Measurements from ENCODE around the gene CDS2. TPM values are rescaled to one million over a fixed set of nuclear protein-coding genes. Genes with fewer than 3 reads are reported as not detected.

CDS2 gene
- total and polyA plus RNA-seq, 10 of the 15 experiments (the other 5 are each of a cell fraction or from before 2014, with no cell fraction given), result 11.5 to 94.7 (median 23.1) TPM

DNA sequence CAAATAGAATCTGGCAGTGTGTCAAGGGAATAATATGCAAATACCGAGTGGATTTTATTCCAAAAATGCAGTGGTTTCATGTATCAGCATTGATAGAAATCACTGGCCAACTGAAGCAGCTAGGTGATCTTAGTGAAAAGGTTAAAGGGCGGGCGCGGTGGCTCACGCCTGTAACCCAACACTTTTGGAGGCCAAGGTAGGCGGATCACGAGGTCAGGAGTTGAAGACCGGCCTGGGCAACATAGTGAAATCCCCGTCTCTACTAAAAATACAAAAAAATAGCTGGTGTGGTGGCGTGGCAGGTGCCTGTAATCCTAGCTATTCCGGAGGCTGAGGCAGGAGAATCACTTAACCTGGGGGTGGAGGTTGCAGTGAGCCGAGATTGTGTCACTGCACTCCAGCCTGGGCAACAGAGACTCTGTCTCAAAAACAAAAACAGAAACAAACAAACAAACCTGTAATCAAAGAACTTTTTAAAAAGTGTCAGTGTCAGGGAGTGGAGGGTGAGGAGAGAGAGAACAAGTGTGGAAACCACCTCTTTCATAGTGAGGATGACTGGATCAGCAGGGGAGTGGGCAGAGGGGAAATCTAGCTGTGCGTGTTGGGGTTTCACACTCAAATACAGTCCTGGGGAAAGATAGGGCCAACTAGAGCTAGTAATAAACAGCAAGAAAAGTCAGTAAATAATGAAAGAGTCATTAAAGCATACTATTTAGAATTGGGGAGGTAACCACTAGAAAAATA is 57.1 kb downstream of the CDS2 start:
- POLR2A ChIA-PET, result no interaction called here

More for the DNA sequence above, 57.1 kb downstream of the CDS2 start:
- in situ Hi-C loops (cut with MboI), result no loop called here
- H3K9me3 ChIP-seq (replicated peaks; ENCODE audit: control insufficient read depth, insufficient read depth, low read length), result no peaks in the 10 kb centered on the region
- no peak for DNase-seq (ENCODE audit: low read depth, low spot score)
- no peak for FAIRE-seq
- H2AFZ ChIP-seq (ENCODE audit: control insufficient read depth, low read depth, low read length), result no peak overlapping the region
- H3K4me2 ChIP-seq (ENCODE audit: control insufficient read depth, insufficient read depth), result no peak overlapping the region
- H3K4me1 ChIP-seq (ENCODE audit: control insufficient read depth, insufficient read depth, low read length), result no peaks in the 10 kb centered on the region
- ChIA-PET SMC1A (ENCODE audit: uncharacterized antibody, unreplicated experiment) (interaction anchor here (1.2 to 2.9 kb wide), 3 partner anchors 9 to 57 kb away, joined by 3 to 14 read pairs (median 5); partner anchors contain the start of gene CDS2), CTCF (interaction anchor here (1.0 to 2.7 kb wide), 3 partner anchors 22 to 57 kb away, joined by 3 to 17 read pairs (median 9); partner anchors contain the start of gene CDS2), RAD21 (ENCODE audit: unreplicated experiment) (interaction anchor here (1.3 to 1.5 kb wide), 2 partner anchors 8 to 57 kb away, joined by 3 to 4 read pairs; partner anchors contain the start of gene CDS2)
- intact Hi-C loops (cut with micrococcal nuclease; ENCODE audit: unreplicated experiment), result no loop called here
- H3K9ac ChIP-seq (ENCODE audit: control insufficient read depth, insufficient read depth, low read length), result no peak overlapping the region
- peaks cover 8 to 16% of the 10 kb centered on the region in 2 experiments for H3K36me3 ChIP-seq (ENCODE audit: control insufficient read depth in 2 of 2, insufficient read depth in 2 of 2, low read length in 1 of 2)
- H3K27ac ChIP-seq (ENCODE audit: control insufficient read depth, insufficient read depth), result no peak overlapping the region
- no peak overlapping the region for H3K4me3 ChIP-seq
- no peaks in the 10 kb centered on the region for H3K27me3 ChIP-seq (replicated peaks in 1 of 2; ENCODE audit: control insufficient read depth in 2 of 2, insufficient read depth in 2 of 2, low read length in 1 of 2)
- TF ChIP-seq NFYB (IDR thresholded peaks at IDR 0.05; ENCODE audit: insufficient read depth, low read depth, low read length) (no peak), MXI1 (IDR thresholded peaks at IDR 0.05; ENCODE audit: low read depth, low read length) (no peak), RUNX3 (IDR thresholded peaks at IDR 0.05; ENCODE audit: low read length) (no peak), LARP7 (IDR thresholded peaks at IDR 0.05) (no peak), TARDBP (IDR thresholded peaks at IDR 0.05; ENCODE audit: borderline replicate concordance) (no peak), SIN3A (IDR thresholded peaks at IDR 0.05; ENCODE audit: low read depth, low read length) (no peak), NBN (IDR thresholded peaks at IDR 0.05) (no peak), POU2F2 (IDR thresholded peaks at IDR 0.05; ENCODE audit: borderline replicate concordance, low read depth, low read length) (no peak), EGR1 (IDR thresholded peaks at IDR 0.05; ENCODE audit: borderline replicate concordance in 1 of 2, low read depth in 2 of 2, low read length in 2 of 2) (no peak)
- TF ChIP-seq, protein P1, sequence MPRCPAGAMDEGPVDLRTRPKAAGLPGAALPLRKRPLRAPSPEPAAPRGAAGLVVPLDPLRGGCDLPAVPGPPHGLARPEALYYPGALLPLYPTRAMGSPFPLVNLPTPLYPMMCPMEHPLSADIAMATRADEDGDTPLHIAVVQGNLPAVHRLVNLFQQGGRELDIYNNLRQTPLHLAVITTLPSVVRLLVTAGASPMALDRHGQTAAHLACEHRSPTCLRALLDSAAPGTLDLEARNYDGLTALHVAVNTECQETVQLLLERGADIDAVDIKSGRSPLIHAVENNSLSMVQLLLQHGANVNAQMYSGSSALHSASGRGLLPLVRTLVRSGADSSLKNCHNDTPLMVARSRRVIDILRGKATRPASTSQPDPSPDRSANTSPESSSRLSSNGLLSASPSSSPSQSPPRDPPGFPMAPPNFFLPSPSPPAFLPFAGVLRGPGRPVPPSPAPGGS (IDR thresholded peaks at IDR 0.05; ENCODE audit: borderline replicate concordance, insufficient read depth, low read depth, low read length, poor library complexity, severe bottlenecking), result no peak
- TF ChIP-seq, protein P2, sequence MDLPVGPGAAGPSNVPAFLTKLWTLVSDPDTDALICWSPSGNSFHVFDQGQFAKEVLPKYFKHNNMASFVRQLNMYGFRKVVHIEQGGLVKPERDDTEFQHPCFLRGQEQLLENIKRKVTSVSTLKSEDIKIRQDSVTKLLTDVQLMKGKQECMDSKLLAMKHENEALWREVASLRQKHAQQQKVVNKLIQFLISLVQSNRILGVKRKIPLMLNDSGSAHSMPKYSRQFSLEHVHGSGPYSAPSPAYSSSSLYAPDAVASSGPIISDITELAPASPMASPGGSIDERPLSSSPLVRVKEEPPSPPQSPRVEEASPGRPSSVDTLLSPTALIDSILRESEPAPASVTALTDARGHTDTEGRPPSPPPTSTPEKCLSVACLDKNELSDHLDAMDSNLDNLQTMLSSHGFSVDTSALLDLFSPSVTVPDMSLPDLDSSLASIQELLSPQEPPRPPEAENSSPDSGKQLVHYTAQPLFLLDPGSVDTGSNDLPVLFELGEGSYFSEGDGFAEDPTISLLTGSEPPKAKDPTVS (IDR thresholded peaks at IDR 0.05; ENCODE audit: low read depth, low read length), result no peak
- TF ChIP-seq, protein P3, sequence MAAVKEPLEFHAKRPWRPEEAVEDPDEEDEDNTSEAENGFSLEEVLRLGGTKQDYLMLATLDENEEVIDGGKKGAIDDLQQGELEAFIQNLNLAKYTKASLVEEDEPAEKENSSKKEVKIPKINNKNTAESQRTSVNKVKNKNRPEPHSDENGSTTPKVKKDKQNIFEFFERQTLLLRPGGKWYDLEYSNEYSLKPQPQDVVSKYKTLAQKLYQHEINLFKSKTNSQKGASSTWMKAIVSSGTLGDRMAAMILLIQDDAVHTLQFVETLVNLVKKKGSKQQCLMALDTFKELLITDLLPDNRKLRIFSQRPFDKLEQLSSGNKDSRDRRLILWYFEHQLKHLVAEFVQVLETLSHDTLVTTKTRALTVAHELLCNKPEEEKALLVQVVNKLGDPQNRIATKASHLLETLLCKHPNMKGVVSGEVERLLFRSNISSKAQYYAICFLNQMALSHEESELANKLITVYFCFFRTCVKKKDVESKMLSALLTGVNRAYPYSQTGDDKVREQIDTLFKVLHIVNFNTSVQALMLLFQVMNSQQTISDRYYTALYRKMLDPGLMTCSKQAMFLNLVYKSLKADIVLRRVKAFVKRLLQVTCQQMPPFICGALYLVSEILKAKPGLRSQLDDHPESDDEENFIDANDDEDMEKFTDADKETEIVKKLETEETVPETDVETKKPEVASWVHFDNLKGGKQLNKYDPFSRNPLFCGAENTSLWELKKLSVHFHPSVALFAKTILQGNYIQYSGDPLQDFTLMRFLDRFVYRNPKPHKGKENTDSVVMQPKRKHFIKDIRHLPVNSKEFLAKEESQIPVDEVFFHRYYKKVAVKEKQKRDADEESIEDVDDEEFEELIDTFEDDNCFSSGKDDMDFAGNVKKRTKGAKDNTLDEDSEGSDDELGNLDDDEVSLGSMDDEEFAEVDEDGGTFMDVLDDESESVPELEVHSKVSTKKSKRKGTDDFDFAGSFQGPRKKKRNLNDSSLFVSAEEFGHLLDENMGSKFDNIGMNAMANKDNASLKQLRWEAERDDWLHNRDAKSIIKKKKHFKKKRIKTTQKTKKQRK (IDR thresholded peaks at IDR 0.05; ENCODE audit: low read depth, low read length), result no peak
- no peaks in the 10 kb centered on the region for H3K79me2 ChIP-seq (ENCODE audit: control insufficient read depth, insufficient read depth, low read length)
- ATAC-seq, result no peak
- no peaks in the 10 kb centered on the region for H4K20me1 ChIP-seq (ENCODE audit: control insufficient read depth, insufficient read depth)
- BruUV-seq (replicated peaks), result no TSS peak
- WGBS (ENCODE audit: insufficient coverage, insufficient replicate concordance, low lambda C conversion rate, missing lambda C conversion rate), result 90% methylated on average over 13 of the region's 13 CpGs

All from GM12878 (cell line).